ENCODE data around the gene CPN2. TPM values are rescaled to one million over a fixed set of nuclear protein-coding genes. Genes with fewer than 3 reads are reported as not detected.

The CPN2 gene
- total RNA-seq, 6 donors from 2014 or later = 0.10 TPM; not detected in 5

GRCh38 chr3:194390835-194391234, 39.7 kb upstream of the CPN2 start:
- no peak for DNase-seq
- H3K4me1 ChIP-seq = no peaks in the 10 kb centered on the region
- ATAC-seq (ENCODE audit: low FRiP score in 2 of 2) = no peak
- H3K9me3 ChIP-seq = peaks cover 0 to 5% (median 3%) of the 10 kb centered on the region in 4 donors
- no peaks in the 10 kb centered on the region for H3K27me3 ChIP-seq
- no peaks in the 10 kb centered on the region for H3K36me3 ChIP-seq
- no peak overlapping the region for H3K4me3 ChIP-seq
- H3K27ac ChIP-seq = no peak overlapping the region
- TF ChIP-seq POLR2A (IDR thresholded peaks at IDR 0.05) (no peak), CTCF (IDR thresholded peaks at IDR 0.05) (no peak), POLR2AphosphoS5 (IDR thresholded peaks at IDR 0.05) (no peak), EP300 (IDR thresholded peaks at IDR 0.05) (no peak)

- TF ChIP-seq POLR2AphosphoS5 (IDR thresholded peaks at IDR 0.05) = no peak
- no peak for TF ChIP-seq EP300 (IDR thresholded peaks at IDR 0.05)
- TF ChIP-seq CTCF (IDR thresholded peaks at IDR 0.05) = no peak
- TF ChIP-seq POLR2A (IDR thresholded peaks at IDR 0.05) = no peak
- H3K36me3 ChIP-seq = no peaks in the 10 kb centered on the region
- H3K27me3 ChIP-seq = no peaks in the 10 kb centered on the region
- H3K27ac ChIP-seq = no peak overlapping the region
- H3K4me1 ChIP-seq = no peaks in the 10 kb centered on the region
- ATAC-seq (ENCODE audit: low FRiP score in 2 of 2) (no peak), DNase-seq (no peak)
- peaks cover 0 to 5% (median 3%) of the 10 kb centered on the region in 4 donors for H3K9me3 ChIP-seq
- 94 to 95% methylated on average over 8 of the region's 8 CpGs for WGBS, 2 donors
- H3K4me3 ChIP-seq = no peak overlapping the region
Measured at GRCh38 chr3:194389269-194389668, 38.1 kb upstream of the CPN2 start.

GRCh38 chr3:194387926-194388418, 36.8 kb upstream of the CPN2 start:
- WGBS, 2 donors = 95% methylated on average over 8 of the region's 8 CpGs
- no peak for DNase-seq

GRCh38 chr3:194387276-194387675, 36.1 kb upstream of the CPN2 start:
- ATAC-seq (ENCODE audit: low FRiP score in 2 of 2) = no peak
- no peak overlapping the region for H3K27ac ChIP-seq

More at GRCh38 chr3:194387926-194388418, 36.8 kb upstream of the CPN2 start:
- Histone ChIP-seq H3K9me3 (peaks cover 0 to 5% (median 3%) of the 10 kb centered on the region in 4 donors), H3K4me1 (no peaks in the 10 kb centered on the region), H3K4me3 (no peak overlapping the region), H3K36me3 (no peaks in the 10 kb centered on the region), H3K27ac (no peak overlapping the region), H3K27me3 (no peaks in the 10 kb centered on the region)
- no peak for ATAC-seq (ENCODE audit: low FRiP score in 2 of 2)
- TF ChIP-seq POLR2AphosphoS5 (IDR thresholded peaks at IDR 0.05) = no peak
- no peak for TF ChIP-seq EP300 (IDR thresholded peaks at IDR 0.05)
- no peak for TF ChIP-seq CTCF (IDR thresholded peaks at IDR 0.05)
- TF ChIP-seq POLR2A (IDR thresholded peaks at IDR 0.05) = no peak

GRCh38 chr3:194386648-194387047, 35.5 kb upstream of the CPN2 start:
- H3K27me3 ChIP-seq = no peaks in the 10 kb centered on the region
- TF ChIP-seq CTCF (IDR thresholded peaks at IDR 0.05) = no peak
- TF ChIP-seq POLR2A (IDR thresholded peaks at IDR 0.05) = no peak
- TF ChIP-seq EP300 (IDR thresholded peaks at IDR 0.05) = no peak
- no peak for TF ChIP-seq POLR2AphosphoS5 (IDR thresholded peaks at IDR 0.05)
- no peaks in the 10 kb centered on the region for H3K36me3 ChIP-seq
- 58 to 61% methylated on average over 7 of the region's 7 CpGs for WGBS, 2 donors
- DNase-seq = no peak
- no peak overlapping the region for H3K4me3 ChIP-seq
- no peak overlapping the region for H3K27ac ChIP-seq
- no peak for ATAC-seq (ENCODE audit: low FRiP score in 2 of 2)
- no peaks in the 10 kb centered on the region for H3K4me1 ChIP-seq
- peaks cover 0 to 5% (median 3%) of the 10 kb centered on the region in 4 donors for H3K9me3 ChIP-seq

More at GRCh38 chr3:194387276-194387675, 36.1 kb upstream of the CPN2 start:
- Histone ChIP-seq H3K36me3 (no peaks in the 10 kb centered on the region), H3K4me3 (no peak overlapping the region), H3K4me1 (no peaks in the 10 kb centered on the region), H3K9me3 (peaks cover 0 to 5% (median 3%) of the 10 kb centered on the region in 4 donors), H3K27me3 (no peaks in the 10 kb centered on the region)
- 94 to 99% methylated on average over 6 of the region's 6 CpGs for WGBS, 2 donors
- TF ChIP-seq POLR2AphosphoS5 (IDR thresholded peaks at IDR 0.05) (no peak), POLR2A (IDR thresholded peaks at IDR 0.05) (no peak)
- DNase-seq = no peak
